ENCODE results near the gene CDC42EP4.

Gene CDC42EP4, protein sequence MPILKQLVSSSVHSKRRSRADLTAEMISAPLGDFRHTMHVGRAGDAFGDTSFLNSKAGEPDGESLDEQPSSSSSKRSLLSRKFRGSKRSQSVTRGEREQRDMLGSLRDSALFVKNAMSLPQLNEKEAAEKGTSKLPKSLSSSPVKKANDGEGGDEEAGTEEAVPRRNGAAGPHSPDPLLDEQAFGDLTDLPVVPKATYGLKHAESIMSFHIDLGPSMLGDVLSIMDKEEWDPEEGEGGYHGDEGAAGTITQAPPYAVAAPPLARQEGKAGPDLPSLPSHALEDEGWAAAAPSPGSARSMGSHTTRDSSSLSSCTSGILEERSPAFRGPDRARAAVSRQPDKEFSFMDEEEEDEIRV

GRCh38 chr17:73311781-73312641 lies at the start of gene CDC42EP4:
CDC42EP4 (minus strand) TSS chr17:73312001; CDS start chr17:73286500, 25,501 bp downstream.
- in situ Hi-C loops (cut with MboI; ENCODE audit: low sequenced_read_pairs) = no loop called here

DNA sequence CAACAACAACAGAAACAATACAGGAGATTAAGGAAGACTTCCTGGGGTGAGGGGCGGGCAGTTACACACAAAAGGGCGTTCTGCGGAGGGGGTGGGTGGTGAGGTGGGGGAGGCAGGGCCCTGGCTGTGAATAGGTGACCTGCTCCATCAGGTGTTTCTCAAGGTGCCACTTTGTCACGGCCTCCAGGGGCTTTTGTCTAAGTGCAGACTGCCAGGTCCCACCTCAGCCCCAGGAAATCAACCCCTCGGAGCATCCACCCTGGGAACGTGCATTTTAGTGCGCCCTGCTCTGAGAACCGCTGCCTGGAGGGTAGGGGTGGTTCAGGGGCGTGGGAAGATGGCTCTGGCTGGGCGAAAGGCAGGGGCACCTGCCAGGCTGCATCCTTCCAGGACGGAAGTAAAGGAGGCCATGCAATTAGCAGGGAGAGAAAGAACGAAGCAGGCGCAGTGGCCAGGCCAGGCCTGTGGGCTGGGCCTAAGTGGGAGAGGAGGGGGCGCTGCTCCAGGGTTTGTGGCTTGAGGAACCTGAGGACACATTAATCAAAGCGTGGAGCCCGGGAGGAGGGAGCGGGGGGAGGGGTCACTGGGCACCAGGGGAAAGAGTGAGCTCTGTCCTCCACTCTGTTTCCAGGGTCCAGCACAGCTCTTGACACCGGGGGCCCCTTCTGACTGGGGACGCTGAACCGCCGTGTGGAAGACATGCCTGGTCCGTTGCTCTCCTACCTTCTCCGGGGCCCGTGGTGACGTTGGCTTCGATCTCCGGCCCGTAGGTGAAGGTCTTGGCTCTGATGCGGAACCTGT lies 49.4 kb upstream of the CDC42EP4 start:
- in situ Hi-C loops (cut with MboI; ENCODE audit: low sequenced_read_pairs) = loop anchor here (25.0 kb wide), 2 partner anchors 624 to 799 kb away; no protein-coding TSS in a partner anchor

- in situ Hi-C loops (cut with MboI; ENCODE audit: low sequenced_read_pairs) = loop anchor here (25.0 kb wide), 2 partner anchors 623 to 798 kb away; no protein-coding TSS in a partner anchor
Measured at GRCh38 chr17:73359987-73360410, 48.2 kb upstream of the CDC42EP4 start.

DNA sequence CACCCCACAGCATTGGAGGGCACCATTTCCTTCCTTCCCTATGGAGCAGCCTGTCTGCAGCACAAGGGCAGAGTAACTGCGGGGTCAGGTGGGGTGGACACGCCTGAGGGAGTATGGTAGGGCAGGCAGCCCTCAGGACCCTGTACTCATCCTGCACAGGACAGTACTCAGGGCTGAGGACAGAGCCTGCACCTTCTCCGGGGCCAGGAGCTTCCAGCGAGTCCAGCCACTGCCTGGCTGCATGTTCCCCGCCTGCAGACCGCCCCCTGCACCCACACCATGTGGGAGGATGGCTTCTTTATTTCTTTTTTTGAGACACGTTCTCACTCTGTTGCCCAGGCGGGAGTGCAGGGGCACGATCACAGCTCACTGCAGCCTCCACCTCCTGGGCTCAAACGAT lies 47.6 kb upstream of the CDC42EP4 start:
- in situ Hi-C loops (cut with MboI; ENCODE audit: low sequenced_read_pairs) = loop anchor here (25.0 kb wide), 2 partner anchors 622 to 797 kb away; no protein-coding TSS in a partner anchor

DNA sequence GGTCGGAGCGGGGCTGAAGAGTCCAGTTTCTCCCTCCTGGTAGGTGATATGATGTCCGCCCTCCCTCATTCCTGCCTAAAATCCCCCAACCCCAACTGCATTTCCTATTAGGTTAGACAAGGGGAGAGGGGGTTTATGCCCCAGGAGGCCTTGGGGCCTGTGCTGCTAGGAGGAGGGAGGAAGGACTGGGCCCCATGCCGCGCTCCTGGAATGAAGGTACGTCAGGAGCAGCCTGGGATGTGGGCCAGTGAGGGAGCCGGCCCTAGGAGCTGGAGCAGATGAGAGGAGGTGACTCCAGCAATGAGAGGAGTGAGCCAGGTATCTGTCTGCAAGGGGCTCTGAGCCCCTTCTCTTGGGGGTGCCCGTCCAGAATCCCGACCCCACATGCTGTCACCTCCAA lies 46.9 kb upstream of the CDC42EP4 start:
- in situ Hi-C loops (cut with MboI; ENCODE audit: low sequenced_read_pairs) = loop anchor here (25.0 kb wide), 2 partner anchors 621 to 796 kb away; no protein-coding TSS in a partner anchor

DNA sequence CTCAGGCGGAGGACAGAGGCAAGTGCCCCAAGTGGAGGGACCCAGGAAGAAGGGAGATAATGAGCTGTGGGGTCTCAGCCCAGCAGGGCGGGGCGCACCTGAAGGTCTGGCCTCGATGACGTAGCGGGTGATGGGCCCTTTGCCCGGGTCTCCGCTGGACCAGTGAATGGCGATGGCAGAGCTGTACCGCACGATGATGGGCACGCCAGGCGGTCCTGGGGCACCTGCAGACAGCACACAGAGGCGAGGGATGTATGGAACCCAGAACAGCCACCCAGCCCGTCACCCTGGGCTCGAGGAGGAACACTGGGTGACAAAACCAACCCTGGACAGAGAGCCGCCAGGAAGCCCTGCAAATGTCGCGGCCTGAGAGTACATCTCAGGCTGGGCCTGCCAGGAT lies 46.2 kb upstream of the CDC42EP4 start:
- in situ Hi-C loops (cut with MboI; ENCODE audit: low sequenced_read_pairs) = loop anchor here (25.0 kb wide), 2 partner anchors 621 to 796 kb away; no protein-coding TSS in a partner anchor

DNA sequence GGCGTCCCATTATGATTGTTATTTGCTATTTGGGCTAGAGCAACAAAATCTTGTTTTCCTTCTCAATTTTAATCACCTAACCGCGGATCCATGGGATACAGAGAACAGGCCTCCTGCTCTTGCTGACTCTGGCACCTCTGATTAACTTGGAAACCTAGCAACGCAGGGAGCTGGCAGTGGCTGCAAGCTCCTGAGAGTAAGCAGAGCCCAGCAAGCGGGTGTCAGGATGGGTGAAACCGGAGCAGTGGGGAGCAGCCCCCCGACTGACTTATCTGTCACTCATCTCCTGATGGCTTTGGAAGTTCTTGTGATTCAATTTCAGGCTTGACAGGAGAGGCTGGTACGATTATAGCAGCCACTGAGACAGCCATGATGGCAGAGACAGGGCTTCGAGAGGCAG lies 45.5 kb upstream of the CDC42EP4 start:
- in situ Hi-C loops (cut with MboI; ENCODE audit: low sequenced_read_pairs) = loop anchor here (25.0 kb wide), 2 partner anchors 620 to 795 kb away; no protein-coding TSS in a partner anchor

DNA sequence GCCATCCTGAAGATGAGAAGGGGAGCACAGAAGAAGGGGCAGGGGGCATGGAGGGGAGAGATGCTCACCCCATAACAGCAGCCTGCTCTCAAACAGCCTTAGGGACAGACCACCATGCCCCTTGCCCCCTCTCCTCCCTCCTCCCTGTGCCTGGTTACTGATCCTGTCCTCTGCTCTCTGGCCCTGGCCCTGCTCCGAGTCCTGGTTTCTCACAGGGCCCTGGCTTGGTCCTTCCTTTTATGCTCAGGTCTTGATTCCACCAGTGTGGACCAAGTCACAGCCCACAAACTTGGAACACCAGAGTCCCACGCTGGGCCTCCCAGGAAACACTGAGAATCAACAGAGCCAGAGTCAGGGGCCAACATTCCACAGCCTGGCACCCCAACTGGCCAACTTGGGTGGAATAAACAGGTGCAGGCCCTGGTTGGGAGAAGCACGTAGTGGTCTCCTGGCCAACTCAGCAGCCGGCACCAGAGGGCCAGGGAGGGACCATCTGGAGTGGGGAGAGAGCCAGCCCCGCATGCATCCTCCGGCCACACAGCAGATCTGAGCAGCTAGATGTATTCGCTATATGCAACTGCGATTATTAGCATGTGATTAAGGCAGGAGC lies 44.9 kb upstream of the CDC42EP4 start:
- in situ Hi-C loops (cut with MboI; ENCODE audit: low sequenced_read_pairs) = loop anchor here (25.0 kb wide), 2 partner anchors 619 to 794 kb away; no protein-coding TSS in a partner anchor

DNA sequence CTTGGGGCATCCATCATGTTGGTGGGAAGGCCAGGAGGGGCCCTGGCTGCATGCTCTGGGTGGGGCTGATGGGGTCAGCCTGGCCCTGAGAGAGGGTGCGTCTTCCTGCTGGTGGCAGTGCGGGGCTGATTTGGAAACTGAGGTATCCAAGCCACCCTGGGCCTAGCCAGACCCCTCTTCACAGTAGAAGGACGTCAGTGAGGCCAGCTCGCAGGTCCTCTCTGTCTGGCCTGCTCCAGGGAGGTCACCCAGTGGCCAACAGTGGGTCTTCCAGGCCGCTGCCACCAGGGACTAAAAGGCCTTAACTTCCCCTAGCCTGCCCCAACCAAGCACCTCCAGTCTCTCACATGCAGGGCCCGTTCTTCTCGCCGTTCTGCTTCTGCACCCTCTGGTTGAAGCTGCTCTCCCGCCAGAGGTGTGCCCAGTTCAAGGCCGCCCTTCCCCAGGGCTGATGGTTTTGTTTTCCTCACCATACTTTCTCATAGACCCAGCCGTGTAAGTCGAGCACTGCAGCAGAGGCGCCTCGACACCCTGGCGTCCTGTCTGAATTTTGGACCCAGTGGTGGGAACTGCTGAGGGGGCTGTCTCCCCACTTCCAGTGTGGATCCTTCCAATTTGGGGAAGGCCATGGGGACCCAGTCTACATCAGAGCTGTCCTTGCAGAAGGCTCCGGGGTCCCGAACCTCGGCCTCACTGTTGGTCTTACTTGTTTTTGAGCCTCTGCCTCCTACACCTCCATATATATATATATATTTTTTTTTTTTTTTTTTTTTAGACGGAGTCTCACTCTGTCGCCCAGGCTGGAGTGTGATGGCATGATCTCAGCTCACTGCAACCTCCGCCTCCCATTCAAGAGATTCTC lies 42.9 kb upstream of the CDC42EP4 start:
- in situ Hi-C loops (cut with MboI; ENCODE audit: low sequenced_read_pairs) = loop anchor here (25.0 kb wide), 2 partner anchors 617 to 792 kb away; no protein-coding TSS in a partner anchor

DNA sequence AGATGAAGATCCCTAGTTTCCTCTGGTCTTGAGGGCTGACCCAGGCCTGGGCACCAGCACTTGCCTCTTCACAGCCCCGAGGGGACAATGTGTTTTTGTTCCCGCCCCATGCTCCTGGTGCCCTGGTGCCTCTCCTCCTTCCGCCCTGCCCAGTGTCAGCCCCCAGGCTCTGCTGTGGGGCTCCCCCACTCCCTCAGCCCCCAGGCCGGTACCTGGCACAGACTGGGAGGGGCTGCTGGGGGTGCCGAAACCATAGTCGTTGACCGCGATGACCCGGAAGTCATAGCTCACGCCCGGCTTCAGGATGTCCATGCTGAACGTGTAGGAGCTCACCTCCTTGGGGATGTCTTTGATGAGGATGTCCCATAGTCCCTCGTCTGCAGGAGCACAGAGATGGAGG lies 40.5 kb upstream of the CDC42EP4 start:
- in situ Hi-C loops (cut with MboI; ENCODE audit: low sequenced_read_pairs) = loop anchor here (25.0 kb wide), 2 partner anchors 615 to 790 kb away; no protein-coding TSS in a partner anchor

- in situ Hi-C loops (cut with MboI; ENCODE audit: low sequenced_read_pairs) = loop anchor here (25.0 kb wide), 2 partner anchors 614 to 789 kb away; no protein-coding TSS in a partner anchor
Measured at GRCh38 chr17:73351764-73352163, 40.0 kb upstream of the CDC42EP4 start.

DNA sequence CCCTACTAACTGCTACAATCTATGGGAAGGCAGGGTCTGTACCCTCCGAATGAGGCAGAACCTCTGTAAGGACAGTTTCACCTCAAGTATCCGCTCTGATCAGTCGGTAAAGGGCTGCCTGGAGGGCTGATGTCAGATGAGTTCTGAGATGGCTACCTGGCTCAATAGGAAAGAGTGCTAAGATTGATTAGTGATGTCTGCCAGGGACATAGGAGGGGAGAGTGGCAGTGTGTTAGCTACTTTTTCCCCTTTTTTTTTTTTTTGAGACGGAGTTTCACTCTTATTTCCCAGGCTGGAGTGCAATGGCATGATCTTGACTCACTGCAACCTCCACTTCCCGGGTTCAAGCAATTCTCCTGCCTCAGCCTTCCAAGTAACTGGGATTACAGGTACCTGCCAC lies 39.1 kb upstream of the CDC42EP4 start:
- in situ Hi-C loops (cut with MboI; ENCODE audit: low sequenced_read_pairs) = loop anchor here (25.0 kb wide), 2 partner anchors 614 to 789 kb away; no protein-coding TSS in a partner anchor

DNA sequence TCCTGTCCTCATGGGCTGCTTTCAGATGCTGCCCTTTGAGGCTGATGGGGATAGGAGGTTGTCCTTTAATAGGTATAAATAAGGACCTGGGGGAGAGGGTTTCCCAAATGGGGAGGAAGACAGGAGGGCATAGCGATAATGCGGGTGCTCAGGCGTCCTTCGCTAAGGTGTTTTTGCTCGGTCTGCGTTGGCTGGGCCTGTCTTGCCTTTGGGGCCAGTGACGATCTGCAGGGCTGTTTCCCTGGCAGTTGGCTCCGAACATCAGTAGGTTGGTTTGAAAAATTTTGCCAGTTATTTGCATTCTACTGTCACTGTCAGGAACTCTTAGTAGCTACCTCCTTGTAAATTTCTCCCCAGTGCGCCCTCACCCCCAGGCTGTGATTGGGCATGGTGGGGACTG lies 37.8 kb upstream of the CDC42EP4 start:
- in situ Hi-C loops (cut with MboI; ENCODE audit: low sequenced_read_pairs) = loop anchor here (25.0 kb wide), 2 partner anchors 612 to 787 kb away; no protein-coding TSS in a partner anchor

- in situ Hi-C loops (cut with MboI; ENCODE audit: low sequenced_read_pairs) = no loop called here
Measured at GRCh38 chr17:73349138-73349537, 37.3 kb upstream of the CDC42EP4 start.

- in situ Hi-C loops (cut with MboI; ENCODE audit: low sequenced_read_pairs) = no loop called here
Measured at GRCh38 chr17:73348829-73349095, 37.0 kb upstream of the CDC42EP4 start.

DNA sequence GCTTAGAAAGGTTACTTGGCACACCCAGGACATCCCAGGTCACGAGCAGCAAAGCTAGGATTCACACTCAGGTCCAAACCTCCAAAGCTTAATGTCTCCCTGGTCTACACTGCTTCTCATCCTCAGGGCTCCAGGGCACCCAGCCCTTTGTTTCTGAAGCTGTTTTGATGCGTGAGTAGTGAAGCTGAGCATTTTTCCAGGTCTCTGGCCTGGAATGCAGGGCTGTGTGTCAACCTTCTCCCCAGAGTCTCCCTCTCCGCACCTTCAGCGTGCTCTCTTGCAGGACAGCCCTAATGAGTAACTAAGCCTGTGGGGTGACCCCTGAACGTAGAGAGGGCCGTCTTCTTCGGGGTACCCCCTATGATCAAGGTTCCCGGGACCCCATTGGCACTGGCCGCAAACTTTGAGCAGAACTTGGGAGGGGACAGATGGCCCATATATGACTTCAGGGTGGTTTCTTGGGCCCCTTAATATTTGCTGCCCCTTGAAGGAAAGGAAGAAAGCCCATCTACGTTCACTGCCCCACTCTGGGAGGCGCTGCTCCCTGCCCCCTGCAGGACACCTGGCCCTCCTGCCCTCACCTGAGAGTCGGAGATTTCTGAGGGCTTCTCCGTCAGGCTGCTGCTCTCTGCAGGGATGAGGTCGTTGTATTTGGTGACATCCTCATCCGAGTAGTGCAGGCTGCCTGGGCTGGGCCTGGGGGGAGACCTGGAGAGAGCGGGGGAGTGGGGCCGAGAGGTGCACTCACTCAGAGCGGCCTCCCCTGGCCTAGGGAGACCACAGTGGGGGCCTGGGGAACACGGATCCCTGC lies 36.4 kb upstream of the CDC42EP4 start:
- in situ Hi-C loops (cut with MboI; ENCODE audit: low sequenced_read_pairs) = no loop called here

DNA sequence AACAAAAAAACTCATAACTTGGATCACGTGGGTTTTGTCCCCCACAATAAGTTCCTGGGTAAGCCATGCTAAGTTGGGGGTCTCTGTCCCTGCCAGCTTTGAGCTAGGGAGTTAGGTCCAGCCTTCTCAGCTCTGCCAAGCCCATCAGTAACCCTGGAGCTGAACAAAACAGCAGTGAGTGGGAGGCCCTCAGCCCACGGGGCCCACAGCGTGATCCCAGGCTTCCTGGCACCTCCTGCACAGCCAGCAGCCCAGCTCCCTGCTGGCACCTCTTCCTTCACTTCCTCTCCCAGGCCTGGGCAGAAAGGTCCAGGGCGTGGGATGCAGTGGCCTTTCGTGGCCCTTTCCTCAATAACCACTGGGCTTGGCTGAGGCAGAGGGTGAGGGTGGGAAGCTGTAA lies 35.5 kb upstream of the CDC42EP4 start:
- in situ Hi-C loops (cut with MboI; ENCODE audit: low sequenced_read_pairs) = no loop called here

- in situ Hi-C loops (cut with MboI; ENCODE audit: low sequenced_read_pairs) = no loop called here
Measured at GRCh38 chr17:73346501-73347162, 34.8 kb upstream of the CDC42EP4 start.

Measured in HL-60/S4 treated with retinoic acid at 250 ng/mL for 4 days and 3 days (cell line).